ENCODE results near the gene TCF15.

GRCh38 chr20:635893-636338 is 25.8 kb upstream of the TCF15 start:
- TF ChIP-seq MAX (IDR thresholded peaks at IDR 0.05) = no peak
- no peak for TF ChIP-seq CTCF (IDR thresholded peaks at IDR 0.05; ENCODE audit: low read depth, low read length, missing input control)
- TF ChIP-seq JUND (IDR thresholded peaks at IDR 0.05) = no peak
- TF ChIP-seq TAF1 (conservative IDR thresholded peaks at IDR 0.05) = no peak
- TF ChIP-seq ZBTB33 (IDR thresholded peaks at IDR 0.05) = no peak
- TF ChIP-seq RAD21 (IDR thresholded peaks at IDR 0.05) = no peak
- no peak for TF ChIP-seq RXRA (IDR thresholded peaks at IDR 0.05)
- TF ChIP-seq FOXA1 (IDR thresholded peaks at IDR 0.05) = no peak
- TF ChIP-seq SP1 (IDR thresholded peaks at IDR 0.05) = no peak
- TF ChIP-seq GABPA (IDR thresholded peaks at IDR 0.05 in 1 of 2, conservative IDR thresholded peaks at IDR 0.05 in 1 of 2) = no peak
- no peak for TF ChIP-seq REST (IDR thresholded peaks at IDR 0.05)
- no peak for TF ChIP-seq EGR1 (IDR thresholded peaks at IDR 0.05; ENCODE audit: low read depth in 2 of 2)
- TF ChIP-seq ATF3 (IDR thresholded peaks at IDR 0.05) = no peak
- no peak for TF ChIP-seq YY1 (IDR thresholded peaks at IDR 0.05)
